Measurements from ENCODE around the gene HOXD4.
A peak's percentile ranks its signal among the peaks of the same experiment; 100 is the strongest.

Gene HOXD4

DNA sequence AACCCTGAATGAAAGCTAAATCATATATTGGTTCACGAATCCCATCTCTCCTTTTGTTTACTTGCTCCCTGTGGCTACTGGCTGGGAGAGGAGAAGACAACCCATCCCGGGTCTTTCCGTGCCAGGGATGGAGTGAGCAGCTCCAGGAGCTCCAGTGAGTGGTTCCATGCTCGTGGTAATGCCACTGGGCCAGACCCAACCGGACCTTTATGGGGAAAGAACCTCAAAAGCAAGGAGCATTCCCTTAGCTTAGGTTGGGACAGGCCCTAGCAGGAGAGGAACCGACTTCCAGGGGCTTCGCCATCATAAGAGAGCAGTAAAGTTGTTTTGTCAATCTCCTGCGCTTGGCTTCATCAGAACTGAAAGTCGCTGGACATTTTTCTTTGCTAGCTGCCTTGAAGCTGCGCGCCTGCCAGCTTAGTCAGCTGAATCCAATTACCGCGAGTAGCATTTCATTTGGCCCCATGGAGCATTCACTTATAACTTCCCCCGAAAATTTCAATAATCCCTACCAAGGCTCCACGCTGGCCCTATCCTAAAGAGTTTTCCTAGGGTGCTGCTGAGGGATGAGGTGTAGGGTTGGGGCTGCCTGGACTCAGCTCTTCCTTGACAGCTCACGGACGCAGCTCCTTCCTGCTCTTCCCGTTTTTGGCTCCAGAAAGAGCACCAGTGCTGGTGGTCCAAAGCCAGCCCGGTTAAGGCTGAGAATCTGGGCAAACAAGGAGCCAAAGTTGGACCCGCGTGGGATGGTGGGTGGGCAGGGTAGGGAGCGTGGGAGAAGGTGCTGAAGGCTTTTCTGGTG, 10.7 kb downstream of the HOXD4 start:
- TF ChIP-seq, protein P1, sequence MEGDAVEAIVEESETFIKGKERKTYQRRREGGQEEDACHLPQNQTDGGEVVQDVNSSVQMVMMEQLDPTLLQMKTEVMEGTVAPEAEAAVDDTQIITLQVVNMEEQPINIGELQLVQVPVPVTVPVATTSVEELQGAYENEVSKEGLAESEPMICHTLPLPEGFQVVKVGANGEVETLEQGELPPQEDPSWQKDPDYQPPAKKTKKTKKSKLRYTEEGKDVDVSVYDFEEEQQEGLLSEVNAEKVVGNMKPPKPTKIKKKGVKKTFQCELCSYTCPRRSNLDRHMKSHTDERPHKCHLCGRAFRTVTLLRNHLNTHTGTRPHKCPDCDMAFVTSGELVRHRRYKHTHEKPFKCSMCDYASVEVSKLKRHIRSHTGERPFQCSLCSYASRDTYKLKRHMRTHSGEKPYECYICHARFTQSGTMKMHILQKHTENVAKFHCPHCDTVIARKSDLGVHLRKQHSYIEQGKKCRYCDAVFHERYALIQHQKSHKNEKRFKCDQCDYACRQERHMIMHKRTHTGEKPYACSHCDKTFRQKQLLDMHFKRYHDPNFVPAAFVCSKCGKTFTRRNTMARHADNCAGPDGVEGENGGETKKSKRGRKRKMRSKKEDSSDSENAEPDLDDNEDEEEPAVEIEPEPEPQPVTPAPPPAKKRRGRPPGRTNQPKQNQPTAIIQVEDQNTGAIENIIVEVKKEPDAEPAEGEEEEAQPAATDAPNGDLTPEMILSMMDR (IDR thresholded peaks at IDR 0.05; ENCODE audit: low read length, missing control alignments) = no peak
- no peak overlapping the region for H3K4me3 ChIP-seq (replicated peaks; ENCODE audit: low read depth, low read length)
- DNase-seq (ENCODE audit: low read depth) = peak; percentile 18

GRCh38 chr2:176162911-176163671, 11.7 kb downstream of the HOXD4 start:
- TF ChIP-seq, protein P1 (IDR thresholded peaks at IDR 0.05; ENCODE audit: low read length, missing control alignments) = no peak
- DNase-seq (ENCODE audit: low read depth) = no peak
- H3K4me3 ChIP-seq (replicated peaks; ENCODE audit: low read depth, low read length) = no peak overlapping the region

DNA sequence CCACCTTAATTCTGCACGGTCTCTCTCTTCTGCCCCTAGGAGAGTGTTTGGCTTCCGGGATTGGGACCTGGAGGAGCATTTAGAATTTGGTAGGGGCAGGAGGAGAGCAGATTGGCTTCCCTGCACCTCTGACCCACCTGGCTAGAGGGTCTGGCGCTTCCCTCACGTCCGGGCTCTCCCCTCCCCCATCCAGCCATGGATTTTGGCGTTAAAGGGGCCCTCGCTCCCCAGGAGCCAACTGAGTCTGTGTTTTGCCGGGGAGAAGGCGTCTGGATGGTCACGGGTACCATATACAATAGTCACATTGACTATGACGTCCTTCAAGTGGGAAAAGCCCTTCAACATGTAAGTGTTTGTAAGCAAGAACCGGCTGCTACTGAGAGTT, 12.3 kb downstream of the HOXD4 start:
- DNase-seq (ENCODE audit: low read depth) = no peak
- TF ChIP-seq, protein P1 (IDR thresholded peaks at IDR 0.05; ENCODE audit: low read length, missing control alignments) = no peak
- no peak overlapping the region for H3K4me3 ChIP-seq (replicated peaks; ENCODE audit: low read depth, low read length)

GRCh38 chr2:176164201-176164600, 12.9 kb downstream of the HOXD4 start:
- no peak for DNase-seq (ENCODE audit: low read depth)
- no peak overlapping the region for H3K4me3 ChIP-seq (replicated peaks; ENCODE audit: low read depth, low read length)
- TF ChIP-seq, protein P1 (IDR thresholded peaks at IDR 0.05; ENCODE audit: low read length, missing control alignments) = no peak

DNA sequence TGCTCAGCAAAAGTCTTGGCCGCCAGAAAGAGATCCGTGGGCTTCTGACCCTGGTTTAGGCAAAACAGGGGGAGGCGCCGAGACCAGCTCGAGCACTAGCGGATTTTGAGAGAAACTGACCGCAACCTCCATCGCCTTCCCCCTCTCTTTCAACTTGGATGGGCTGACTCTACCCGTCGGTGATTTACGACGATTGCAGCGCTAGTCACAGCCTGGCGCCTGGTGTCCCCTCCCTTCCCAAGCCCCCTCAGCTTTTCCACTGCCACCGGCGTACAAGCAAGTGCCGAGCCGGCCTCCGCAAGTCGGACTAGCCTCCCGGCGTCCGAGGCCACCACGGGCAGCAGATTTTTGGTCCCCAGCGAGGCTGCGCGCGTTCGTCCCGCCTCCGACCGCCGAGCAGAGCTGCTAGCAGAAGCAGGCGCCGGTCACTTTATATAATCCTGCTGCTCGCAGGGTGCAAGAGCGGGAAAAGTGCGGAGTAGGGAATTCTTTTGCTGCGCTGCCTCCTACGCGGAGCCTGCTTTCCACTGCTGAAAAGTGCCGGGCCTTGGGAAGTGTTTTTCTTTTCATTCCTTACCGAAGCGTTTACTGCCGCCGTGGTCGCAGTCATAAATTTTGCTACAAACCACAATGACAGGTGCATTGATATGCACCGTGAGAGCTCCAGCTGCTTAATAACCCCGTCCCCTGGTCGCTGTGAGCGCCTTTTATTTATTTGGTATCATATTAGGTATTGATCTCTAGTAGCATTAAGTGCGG, 13.4 kb downstream of the HOXD4 start:
- TF ChIP-seq, protein P1 (IDR thresholded peaks at IDR 0.05; ENCODE audit: low read length, missing control alignments) = no peak
- no peak for DNase-seq (ENCODE audit: low read depth)
- H3K4me3 ChIP-seq (replicated peaks; ENCODE audit: low read depth, low read length) = no peak overlapping the region

DNA sequence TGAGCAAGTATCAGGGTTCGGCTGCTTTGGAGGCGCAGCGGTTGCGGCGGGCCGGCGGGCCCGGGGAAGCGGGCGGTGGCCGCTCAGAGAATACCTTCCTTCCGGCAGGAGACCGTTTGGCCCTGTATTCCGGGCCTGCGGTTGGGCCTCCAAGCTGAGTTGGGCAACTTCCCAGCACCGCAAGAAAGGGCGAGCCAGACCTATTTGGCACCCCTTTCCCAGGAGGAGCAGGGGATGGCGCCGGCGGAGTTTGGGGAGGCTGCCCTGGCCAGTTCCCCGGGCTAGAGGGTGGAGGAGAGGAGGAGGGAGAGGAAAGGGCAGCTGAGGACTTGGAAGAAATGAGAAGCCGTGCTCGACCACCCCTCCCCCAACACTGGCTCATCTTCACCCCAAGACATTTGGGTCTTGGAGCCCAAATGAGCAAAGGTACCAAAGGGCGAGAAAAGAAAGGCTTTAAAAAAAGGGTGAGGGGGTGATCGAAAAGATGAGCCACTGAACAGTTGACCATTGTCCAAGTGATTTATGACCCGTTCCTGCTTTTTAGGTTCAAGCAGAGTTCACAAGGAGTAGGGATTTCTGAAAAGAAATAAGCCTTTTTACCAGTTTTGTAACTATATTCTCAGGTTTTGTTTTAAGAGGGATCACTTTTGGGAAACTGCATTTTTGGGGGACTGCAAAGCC, 14.2 kb downstream of the HOXD4 start:
- TF ChIP-seq, protein P1 (IDR thresholded peaks at IDR 0.05; ENCODE audit: low read length, missing control alignments) = no peak
- no peak overlapping the region for H3K4me3 ChIP-seq (replicated peaks; ENCODE audit: low read depth, low read length)
- no peak for DNase-seq (ENCODE audit: low read depth)

Measured in fibroblast of pulmonary artery (primary cell).